ENCODE measurements around the gene XDH.

The XDH gene

GRCh38 chr2:31382452-31383120 lies 32.0 kb downstream of the XDH start:
- no peak overlapping the region for H3K4me2 ChIP-seq (ENCODE audit: low read depth, low read length, poor library complexity, severe bottlenecking)
- no peak overlapping the region for H3K9ac ChIP-seq (ENCODE audit: low read length)
- no peaks in the 10 kb centered on the region for H3F3A ChIP-seq (ENCODE audit: insufficient read depth)
- H4K20me1 ChIP-seq (ENCODE audit: low read depth, low read length), result no peaks in the 10 kb centered on the region
- no peak overlapping the region for H3K27ac ChIP-seq (ENCODE audit: low read depth, low read length)
- TF ChIP-seq CTCF (IDR thresholded peaks at IDR 0.05; ENCODE audit: insufficient read depth, low read length, poor library complexity, severe bottlenecking) (no peak), EZH2phosphoT487 (conservative IDR thresholded peaks at IDR 0.05; ENCODE audit: low read length) (no peak)
- H3K4me3 ChIP-seq (ENCODE audit: insufficient read depth, low read length, poor library complexity, severe bottlenecking), result no peak overlapping the region
- H3K79me2 ChIP-seq (ENCODE audit: insufficient read depth, low read length), result no peaks in the 10 kb centered on the region
- no peaks in the 10 kb centered on the region for H3K36me3 ChIP-seq (ENCODE audit: low read length)
- no peaks in the 10 kb centered on the region for H3K27me3 ChIP-seq (ENCODE audit: low read length)
- H3K9me3 ChIP-seq (ENCODE audit: insufficient read depth, low read length), result no peaks in the 10 kb centered on the region
- no peak overlapping the region for H2AFZ ChIP-seq (ENCODE audit: low read depth, low read length, severe bottlenecking)
- no peaks in the 10 kb centered on the region for H3K9me2 ChIP-seq (replicated peaks; ENCODE audit: insufficient read depth, low read length)

DNA sequence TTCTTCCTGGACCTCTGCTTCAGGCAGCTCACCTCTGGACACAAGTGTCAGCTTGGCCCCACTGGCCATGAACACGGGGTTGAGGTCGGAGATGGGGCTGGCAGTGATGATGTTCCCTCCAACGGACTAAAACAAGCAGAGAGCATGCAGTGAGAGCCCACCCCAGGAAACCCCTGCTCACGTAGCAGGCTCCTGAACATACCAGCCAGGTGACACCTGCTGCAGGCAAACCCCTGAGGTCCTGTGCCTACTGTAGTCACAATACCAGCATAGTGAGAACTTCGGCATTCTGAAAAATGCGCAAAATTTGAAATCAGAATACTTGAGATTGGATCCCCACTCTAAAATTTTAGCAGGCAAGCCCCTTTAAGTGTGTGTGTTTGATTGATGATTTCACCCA lies 32.9 kb downstream of the XDH start:
- H3F3A ChIP-seq (ENCODE audit: insufficient read depth), result no peaks in the 10 kb centered on the region
- no peak overlapping the region for H3K27ac ChIP-seq (ENCODE audit: low read depth, low read length)
- TF ChIP-seq EZH2phosphoT487 (conservative IDR thresholded peaks at IDR 0.05; ENCODE audit: low read length) (no peak), CTCF (IDR thresholded peaks at IDR 0.05; ENCODE audit: insufficient read depth, low read length, poor library complexity, severe bottlenecking) (no peak)
- no peak overlapping the region for H3K4me2 ChIP-seq (ENCODE audit: low read depth, low read length, poor library complexity, severe bottlenecking)
- H3K4me3 ChIP-seq (ENCODE audit: insufficient read depth, low read length, poor library complexity, severe bottlenecking), result no peak overlapping the region
- H3K79me2 ChIP-seq (ENCODE audit: insufficient read depth, low read length), result no peaks in the 10 kb centered on the region
- H3K9me3 ChIP-seq (ENCODE audit: insufficient read depth, low read length), result no peaks in the 10 kb centered on the region
- no peaks in the 10 kb centered on the region for H3K27me3 ChIP-seq (ENCODE audit: low read length)
- H3K9ac ChIP-seq (ENCODE audit: low read length), result no peak overlapping the region
- H3K36me3 ChIP-seq (ENCODE audit: low read length), result no peaks in the 10 kb centered on the region
- no peaks in the 10 kb centered on the region for H3K9me2 ChIP-seq (replicated peaks; ENCODE audit: insufficient read depth, low read length)
- H4K20me1 ChIP-seq (ENCODE audit: low read depth, low read length), result no peaks in the 10 kb centered on the region
- H2AFZ ChIP-seq (ENCODE audit: low read depth, low read length, severe bottlenecking), result no peak overlapping the region

DNA sequence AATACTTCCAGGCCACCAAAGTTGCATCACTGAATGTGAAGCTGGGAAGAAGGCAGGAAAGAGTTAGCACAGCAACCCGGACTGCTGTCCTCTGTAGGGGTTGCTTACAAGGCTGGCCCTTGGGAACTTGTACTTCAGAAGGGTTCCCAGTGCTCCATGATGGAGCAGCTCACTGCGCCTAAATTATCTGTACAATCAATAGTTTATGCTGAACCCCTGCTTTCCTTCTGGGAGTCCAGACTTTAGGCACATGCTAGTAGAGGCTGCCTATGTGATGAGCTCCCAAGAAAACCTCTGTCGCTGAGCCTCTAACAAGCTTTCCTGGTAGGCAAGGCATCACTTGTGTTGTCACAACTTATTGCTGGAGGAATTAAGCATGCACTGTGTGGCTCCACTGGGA lies 34.3 kb downstream of the XDH start:
- Histone ChIP-seq H3K27me3 (ENCODE audit: low read length) (no peaks in the 10 kb centered on the region), H3K9ac (ENCODE audit: low read length) (no peak overlapping the region), H4K20me1 (ENCODE audit: low read depth, low read length) (no peaks in the 10 kb centered on the region), H3K79me2 (ENCODE audit: insufficient read depth, low read length) (no peaks in the 10 kb centered on the region), H3K4me3 (ENCODE audit: insufficient read depth, low read length, poor library complexity, severe bottlenecking) (no peak overlapping the region), H2AFZ (ENCODE audit: low read depth, low read length, severe bottlenecking) (no peak overlapping the region), H3K9me3 (ENCODE audit: insufficient read depth, low read length) (no peaks in the 10 kb centered on the region), H3K4me2 (ENCODE audit: low read depth, low read length, poor library complexity, severe bottlenecking) (no peak overlapping the region), H3K27ac (ENCODE audit: low read depth, low read length) (no peak overlapping the region), H3F3A (ENCODE audit: insufficient read depth) (no peaks in the 10 kb centered on the region), H3K36me3 (ENCODE audit: low read length) (no peaks in the 10 kb centered on the region), H3K9me2 (replicated peaks; ENCODE audit: insufficient read depth, low read length) (no peaks in the 10 kb centered on the region)
- TF ChIP-seq CTCF (IDR thresholded peaks at IDR 0.05; ENCODE audit: insufficient read depth, low read length, poor library complexity, severe bottlenecking) (no peak), EZH2phosphoT487 (conservative IDR thresholded peaks at IDR 0.05; ENCODE audit: low read length) (no peak)
